ENCODE results near the gene SCMH1.

DNA sequence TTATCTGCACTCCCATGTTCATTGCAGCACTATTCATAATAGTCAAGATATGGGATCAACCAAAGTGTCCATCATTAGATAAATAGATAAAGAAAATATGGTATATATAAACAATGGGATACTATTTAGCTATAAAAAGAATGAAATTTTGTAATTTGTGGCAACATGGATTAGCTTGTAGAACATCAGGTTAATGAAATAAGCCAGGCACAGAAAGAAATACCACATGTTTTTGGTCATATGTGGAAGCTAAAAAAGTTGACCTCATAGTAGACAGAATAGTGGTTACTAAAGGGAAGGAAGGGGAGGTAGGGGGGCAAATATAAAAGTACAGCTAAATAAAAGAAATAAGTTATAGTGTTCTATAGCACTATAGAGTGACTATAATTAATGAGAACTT lies 68.5 kb downstream of the SCMH1 start:
- TF ChIP-seq, protein P1, sequence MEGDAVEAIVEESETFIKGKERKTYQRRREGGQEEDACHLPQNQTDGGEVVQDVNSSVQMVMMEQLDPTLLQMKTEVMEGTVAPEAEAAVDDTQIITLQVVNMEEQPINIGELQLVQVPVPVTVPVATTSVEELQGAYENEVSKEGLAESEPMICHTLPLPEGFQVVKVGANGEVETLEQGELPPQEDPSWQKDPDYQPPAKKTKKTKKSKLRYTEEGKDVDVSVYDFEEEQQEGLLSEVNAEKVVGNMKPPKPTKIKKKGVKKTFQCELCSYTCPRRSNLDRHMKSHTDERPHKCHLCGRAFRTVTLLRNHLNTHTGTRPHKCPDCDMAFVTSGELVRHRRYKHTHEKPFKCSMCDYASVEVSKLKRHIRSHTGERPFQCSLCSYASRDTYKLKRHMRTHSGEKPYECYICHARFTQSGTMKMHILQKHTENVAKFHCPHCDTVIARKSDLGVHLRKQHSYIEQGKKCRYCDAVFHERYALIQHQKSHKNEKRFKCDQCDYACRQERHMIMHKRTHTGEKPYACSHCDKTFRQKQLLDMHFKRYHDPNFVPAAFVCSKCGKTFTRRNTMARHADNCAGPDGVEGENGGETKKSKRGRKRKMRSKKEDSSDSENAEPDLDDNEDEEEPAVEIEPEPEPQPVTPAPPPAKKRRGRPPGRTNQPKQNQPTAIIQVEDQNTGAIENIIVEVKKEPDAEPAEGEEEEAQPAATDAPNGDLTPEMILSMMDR (IDR thresholded peaks at IDR 0.05), result no peak
- no peak for TF ChIP-seq POLR2A (IDR thresholded peaks at IDR 0.05; ENCODE audit: low read length)
